ENCODE data around the gene SMARCD3.

- TF ChIP-seq YY1 (IDR thresholded peaks at IDR 0.05; ENCODE audit: low read depth, low read length) (no peak), CHD7 (IDR thresholded peaks at IDR 0.05; ENCODE audit: insufficient replicate concordance, low read length) (no peak), EZH2 (IDR thresholded peaks at IDR 0.05; ENCODE audit: low read depth, low read length, severe bottlenecking) (no peak), ATF3 (IDR thresholded peaks at IDR 0.05; ENCODE audit: insufficient read depth, low read depth, low read length) (no peak), POLR2A (IDR thresholded peaks at IDR 0.05; ENCODE audit: control extremely low read depth in 1 of 2, low read depth in 2 of 2, low read length in 2 of 2) (no peak), RFX5 (IDR thresholded peaks at IDR 0.05; ENCODE audit: borderline replicate concordance, low read depth, low read length) (no peak), SP1 (IDR thresholded peaks at IDR 0.05; ENCODE audit: low read depth, low read length) (no peak), TBP (IDR thresholded peaks at IDR 0.05; ENCODE audit: low read depth, low read length) (no peak), SUZ12 (IDR thresholded peaks at IDR 0.05; ENCODE audit: low read length) (no peak), RXRA (IDR thresholded peaks at IDR 0.05; ENCODE audit: insufficient read depth, low read depth, low read length) (no peak), SIN3A (conservative IDR thresholded peaks at IDR 0.05 in 1 of 2, IDR thresholded peaks at IDR 0.05 in 1 of 2; ENCODE audit: low read depth in 1 of 2, low read length in 2 of 2) (no peak), RAD21 (IDR thresholded peaks at IDR 0.05 in 1 of 2, conservative IDR thresholded peaks at IDR 0.05 in 1 of 2; ENCODE audit: low read depth in 2 of 2, low read length in 2 of 2) (peak; percentile 38 to 75), RBBP5 (IDR thresholded peaks at IDR 0.05; ENCODE audit: borderline replicate concordance, low read depth, low read length) (no peak)
- TF ChIP-seq, protein P1, sequence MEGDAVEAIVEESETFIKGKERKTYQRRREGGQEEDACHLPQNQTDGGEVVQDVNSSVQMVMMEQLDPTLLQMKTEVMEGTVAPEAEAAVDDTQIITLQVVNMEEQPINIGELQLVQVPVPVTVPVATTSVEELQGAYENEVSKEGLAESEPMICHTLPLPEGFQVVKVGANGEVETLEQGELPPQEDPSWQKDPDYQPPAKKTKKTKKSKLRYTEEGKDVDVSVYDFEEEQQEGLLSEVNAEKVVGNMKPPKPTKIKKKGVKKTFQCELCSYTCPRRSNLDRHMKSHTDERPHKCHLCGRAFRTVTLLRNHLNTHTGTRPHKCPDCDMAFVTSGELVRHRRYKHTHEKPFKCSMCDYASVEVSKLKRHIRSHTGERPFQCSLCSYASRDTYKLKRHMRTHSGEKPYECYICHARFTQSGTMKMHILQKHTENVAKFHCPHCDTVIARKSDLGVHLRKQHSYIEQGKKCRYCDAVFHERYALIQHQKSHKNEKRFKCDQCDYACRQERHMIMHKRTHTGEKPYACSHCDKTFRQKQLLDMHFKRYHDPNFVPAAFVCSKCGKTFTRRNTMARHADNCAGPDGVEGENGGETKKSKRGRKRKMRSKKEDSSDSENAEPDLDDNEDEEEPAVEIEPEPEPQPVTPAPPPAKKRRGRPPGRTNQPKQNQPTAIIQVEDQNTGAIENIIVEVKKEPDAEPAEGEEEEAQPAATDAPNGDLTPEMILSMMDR (IDR thresholded peaks at IDR 0.05; ENCODE audit: control extremely low read depth in 1 of 3, insufficient read depth in 1 of 3, low read depth in 1 of 3, low read length in 3 of 3): peak in 2 of 3 experiments; percentile 40 to 87; a peak in 3 of 4 replicates
Observed at GRCh38 chr7:151245360-151246101, 3.0 kb downstream of the SMARCD3 start.

All from H1 (cell line).